ENCODE data around the gene SNX1. TPM values are rescaled to one million over a fixed set of nuclear protein-coding genes. Genes with fewer than 3 reads are reported as not detected.

The SNX1 gene
- total RNA-seq, 2 donors from 2014 or later: 116 to 125 TPM

DNA sequence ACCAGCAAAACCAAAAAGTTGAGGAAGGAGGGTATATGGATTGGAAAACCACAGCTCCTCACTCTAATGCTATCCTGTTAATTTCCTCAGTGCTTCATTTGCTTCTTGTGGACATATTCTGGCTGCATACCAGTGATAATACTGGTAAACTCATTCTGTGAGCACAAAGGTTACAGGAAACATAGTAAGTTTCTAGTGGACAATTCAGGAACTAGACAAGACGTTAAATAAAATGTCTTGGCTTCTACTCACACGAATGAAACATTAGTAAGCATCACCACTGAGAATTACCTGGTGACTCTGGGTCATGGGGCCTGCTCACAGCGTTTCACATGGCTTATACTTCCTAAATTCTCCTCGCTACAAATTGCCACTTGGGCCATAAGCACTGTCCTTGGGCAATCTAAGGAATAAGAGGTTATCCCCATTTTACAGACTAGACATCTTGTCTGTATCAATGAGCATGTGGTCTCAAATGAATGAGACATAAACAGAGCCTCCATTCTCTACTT is 87.1 kb downstream of the SNX1 start:
- no peak for DNase-seq
- Histone ChIP-seq H3K4me1 (no peaks in the 10 kb centered on the region), H3K36me3 (no peaks in the 10 kb centered on the region), H3K27ac (no peak overlapping the region), H3K27me3 (no peaks in the 10 kb centered on the region), H3K9ac (ENCODE audit: low read depth in 2 of 2, low read length in 2 of 2) (no peak overlapping the region), H3K4me3 (no peak overlapping the region), H3K9me3 (no peaks in the 10 kb centered on the region)
- intact Hi-C loops (cut with DNase I): no loop called here
- TF ChIP-seq, protein P1, sequence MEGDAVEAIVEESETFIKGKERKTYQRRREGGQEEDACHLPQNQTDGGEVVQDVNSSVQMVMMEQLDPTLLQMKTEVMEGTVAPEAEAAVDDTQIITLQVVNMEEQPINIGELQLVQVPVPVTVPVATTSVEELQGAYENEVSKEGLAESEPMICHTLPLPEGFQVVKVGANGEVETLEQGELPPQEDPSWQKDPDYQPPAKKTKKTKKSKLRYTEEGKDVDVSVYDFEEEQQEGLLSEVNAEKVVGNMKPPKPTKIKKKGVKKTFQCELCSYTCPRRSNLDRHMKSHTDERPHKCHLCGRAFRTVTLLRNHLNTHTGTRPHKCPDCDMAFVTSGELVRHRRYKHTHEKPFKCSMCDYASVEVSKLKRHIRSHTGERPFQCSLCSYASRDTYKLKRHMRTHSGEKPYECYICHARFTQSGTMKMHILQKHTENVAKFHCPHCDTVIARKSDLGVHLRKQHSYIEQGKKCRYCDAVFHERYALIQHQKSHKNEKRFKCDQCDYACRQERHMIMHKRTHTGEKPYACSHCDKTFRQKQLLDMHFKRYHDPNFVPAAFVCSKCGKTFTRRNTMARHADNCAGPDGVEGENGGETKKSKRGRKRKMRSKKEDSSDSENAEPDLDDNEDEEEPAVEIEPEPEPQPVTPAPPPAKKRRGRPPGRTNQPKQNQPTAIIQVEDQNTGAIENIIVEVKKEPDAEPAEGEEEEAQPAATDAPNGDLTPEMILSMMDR (IDR thresholded peaks at IDR 0.05): no peak

DNA sequence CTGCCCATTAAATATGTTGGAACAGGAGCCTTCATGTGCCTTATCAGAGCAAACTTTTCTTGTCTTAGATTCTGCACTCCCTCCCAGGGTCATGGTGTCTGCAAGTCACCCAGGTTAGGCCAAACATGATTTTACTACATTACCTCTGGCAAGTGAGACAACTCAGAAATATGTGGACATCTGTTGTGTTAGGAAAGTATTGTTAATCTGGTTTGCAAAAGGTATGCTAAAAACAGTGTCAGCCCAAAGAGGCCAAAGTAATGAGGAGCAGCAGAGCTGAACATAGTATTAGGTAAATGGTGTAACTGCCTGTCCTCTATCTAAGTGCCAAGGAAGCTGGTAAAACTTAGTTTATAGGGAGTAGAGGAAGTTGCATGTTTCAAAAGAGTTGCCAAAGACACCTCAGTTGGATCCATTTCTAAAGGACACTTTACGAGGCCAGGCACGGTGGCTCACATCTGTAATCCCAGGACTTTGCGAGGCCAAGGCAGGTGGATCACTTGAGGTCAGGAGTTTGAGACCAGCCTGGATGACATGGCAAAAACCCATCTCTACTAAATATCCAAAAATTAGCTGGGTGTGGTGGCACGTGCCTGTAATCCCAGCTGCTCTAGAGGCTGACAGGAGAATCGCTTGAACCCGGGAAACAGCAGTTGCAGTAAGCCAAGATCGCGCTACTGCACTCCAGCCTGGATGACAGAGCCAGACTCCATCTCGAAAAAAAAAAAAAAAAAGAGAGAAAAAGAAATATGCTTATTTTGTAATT is 89.5 kb downstream of the SNX1 start:
- no peaks in the 10 kb centered on the region for H3K36me3 ChIP-seq
- intact Hi-C loops (cut with DNase I): no loop called here
- no peak overlapping the region for H3K27ac ChIP-seq
- H3K9me3 ChIP-seq: no peaks in the 10 kb centered on the region
- H3K4me3 ChIP-seq: no peak overlapping the region
- no peaks in the 10 kb centered on the region for H3K4me1 ChIP-seq
- DNase-seq: no peak
- TF ChIP-seq, protein P1 (IDR thresholded peaks at IDR 0.05): no peak
- H3K27me3 ChIP-seq: no peaks in the 10 kb centered on the region
- H3K9ac ChIP-seq (ENCODE audit: low read depth in 2 of 2, low read length in 2 of 2): no peak overlapping the region

DNA sequence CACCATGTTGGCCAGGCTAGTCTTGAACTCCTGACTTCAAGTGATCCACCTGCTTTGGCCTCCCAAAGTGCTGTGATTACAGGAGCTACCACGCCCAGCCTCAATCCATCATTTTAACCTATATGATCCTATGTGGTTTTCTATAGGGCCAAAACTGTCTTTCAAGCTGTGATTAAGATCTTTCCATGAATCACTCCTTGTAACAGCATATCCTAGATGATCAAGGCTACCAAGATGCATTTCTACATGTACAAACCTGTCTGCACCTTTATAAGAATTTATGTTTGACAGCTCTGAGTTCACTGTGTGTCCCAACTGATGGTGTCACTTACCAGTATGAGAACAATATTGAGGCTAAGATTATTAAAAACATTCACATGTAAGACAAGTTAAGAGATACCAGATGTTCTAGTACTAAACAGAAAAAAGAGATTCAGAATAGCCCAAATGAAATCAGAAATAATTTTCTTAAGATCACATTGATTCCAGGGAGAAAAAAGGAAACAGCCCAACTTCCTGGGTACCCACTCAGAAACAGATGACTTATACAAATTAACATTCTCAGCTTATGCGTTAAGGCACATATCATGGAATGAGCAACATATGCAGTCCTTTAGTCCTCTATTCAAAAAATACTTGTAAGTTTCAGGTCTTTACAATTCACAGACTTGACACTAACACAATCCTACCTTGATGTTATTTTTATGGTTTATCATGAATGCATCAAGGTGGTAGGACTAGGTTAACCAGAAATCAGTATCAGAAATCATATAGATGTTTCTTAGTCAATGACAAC is 91.8 kb downstream of the SNX1 start:
- H3K36me3 ChIP-seq: no peaks in the 10 kb centered on the region
- H3K4me1 ChIP-seq: no peaks in the 10 kb centered on the region
- H3K27ac ChIP-seq: no peak overlapping the region
- no peak overlapping the region for H3K4me3 ChIP-seq
- no peak overlapping the region for H3K9ac ChIP-seq (ENCODE audit: low read depth in 2 of 2, low read length in 2 of 2)
- intact Hi-C loops (cut with DNase I): no loop called here
- no peaks in the 10 kb centered on the region for H3K9me3 ChIP-seq
- H3K27me3 ChIP-seq: no peaks in the 10 kb centered on the region
- TF ChIP-seq, protein P1 (IDR thresholded peaks at IDR 0.05): no peak
- DNase-seq: no peak

Other genes with a start within 250 kb of the SNX1 start
- gene DAPK2, start 49.5 kb upstream of the SNX1 start, total RNA-seq: 10 to 100 TPM; 23.7 to 26.5 TPM
- gene CIAO2A, start 2.1 kb upstream of the SNX1 start, total RNA-seq: 10 to 100 TPM; 88.7 to 98.3 TPM
- gene SNX22, start 55.7 kb downstream of the SNX1 start, total RNA-seq: under 1 TPM; 0.15 to 0.29 TPM
- 100 to 1,000 TPM; 367 to 656 TPM for gene PPIB, start 67.0 kb downstream of the SNX1 start, total RNA-seq

Measured in colonic mucosa (tissue), 4 donors.